ENCODE results near the gene SMC2.

- TF ChIP-seq CTCF (conservative IDR thresholded peaks at IDR 0.05 in 1 of 2, IDR thresholded peaks at IDR 0.05 in 1 of 2; ENCODE audit: extremely low read depth in 1 of 2, insufficient read depth in 1 of 2, low read depth in 1 of 2, low read length in 2 of 2) (no peak), EZH2 (IDR thresholded peaks at IDR 0.05; ENCODE audit: borderline replicate concordance, low read length) (no peak)
Observed at GRCh38 chr9:104073770-104074133, 20.4 kb upstream of the SMC2 start.
